GM23338 (cell line): ENCODE measurements around the gene CGNL1. TPM values are rescaled to one million over a fixed set of nuclear protein-coding genes. Genes with fewer than 3 reads are reported as not detected.

Experiments used
- ATAC-seq: fragments of 200-7000 bp; cut with Tn5 transposase; 3 replicates; pipeline ENCODE4 v1.9.1; 2020
- DNase-seq: peaks from one replicate; pipeline ENCODE4 v3.0.0-alpha.2; 2015; ENCODE audit warnings: low spot score
- H2AFZ ChIP-seq: fragments of 200-600 bp; sonication (generic); 2 replicates; pipeline ENCODE4 v1.8.0; 2016; ENCODE audit warnings: antibody characterized with exemption, mild to moderate bottlenecking, moderate library complexity
- H3F3A ChIP-seq: fragments of 200-600 bp; sonication (generic); replicated peaks from 2 replicates; pipeline ENCODE4 v1.8.0; 2017; ENCODE audit warnings: antibody characterized with exemption, mixed run types, low read depth
- H3K27ac ChIP-seq: fragments of 200-600 bp; sonication (generic); 2 replicates; pipeline ENCODE4 v1.6.1; 2016; ENCODE audit warnings: low read depth
- H3K27me3 ChIP-seq: fragments of 200-600 bp; sonication (generic); 2 replicates; pipeline ENCODE4 v1.8.0; 2016; ENCODE audit warnings: mild to moderate bottlenecking, mixed run types, moderate library complexity; ENCODE audit not compliant: insufficient read depth
- H3K36me3 ChIP-seq: fragments of 200-600 bp; sonication (generic); 2 replicates; pipeline ENCODE4 v1.8.0; 2016; ENCODE audit warnings: mild to moderate bottlenecking; ENCODE audit not compliant: insufficient read depth
- H3K4me1 ChIP-seq: fragments of 200-600 bp; sonication (generic); 2 replicates; pipeline ENCODE4 v1.8.0; 2016; ENCODE audit warnings: mild to moderate bottlenecking, moderate library complexity; ENCODE audit not compliant: insufficient read depth
- H3K4me2 ChIP-seq: fragments of 200-600 bp; sonication (generic); 2 replicates; pipeline ENCODE4 v1.7.1; 2017; ENCODE audit warnings: mixed run types
- H3K4me3 ChIP-seq: fragments of 200-600 bp; sonication (generic); 2 replicates; pipeline ENCODE4 v1.6.1; 2016; ENCODE audit warnings: mixed run types
- H3K79me2 ChIP-seq: fragments of 200-600 bp; sonication (generic); replicated peaks from 2 replicates; pipeline ENCODE4 v1.8.0; 2017; ENCODE audit warnings: mild to moderate bottlenecking; ENCODE audit not compliant: insufficient read depth
- H3K9me2 ChIP-seq: fragments of 200-600 bp; sonication (generic); 2 replicates; pipeline ENCODE4 v1.8.0; 2017; ENCODE audit not compliant: insufficient read depth
- H4K20me1 ChIP-seq: fragments of 200-600 bp; sonication (generic); replicated peaks from 2 replicates; pipeline ENCODE4 v1.8.0; 2017; ENCODE audit warnings: mild to moderate bottlenecking; ENCODE audit not compliant: insufficient read depth
- H3K27ac Mint-ChIP-seq: 2 replicates; pipeline ENCODE4 v1.8.0; 2020; ENCODE audit warnings: inconsistent platforms, mild to moderate bottlenecking, moderate library complexity, mixed read lengths
- H3K27me3 Mint-ChIP-seq: 3 replicates; pipeline ENCODE4 v1.8.0; 2022; ENCODE audit warnings: low read depth, mild to moderate bottlenecking, moderate library complexity, mixed read lengths, inconsistent platforms; ENCODE audit not compliant: insufficient read depth, poor library complexity
- H3K36me3 Mint-ChIP-seq: 3 replicates; pipeline ENCODE4 v1.8.0; 2021; ENCODE audit warnings: low read depth, mild to moderate bottlenecking, inconsistent platforms, moderate library complexity, mixed read lengths
- H3K4me1 Mint-ChIP-seq: 3 replicates; pipeline ENCODE4 v1.8.0; 2020; ENCODE audit warnings: mild to moderate bottlenecking, inconsistent platforms, mixed read lengths
- H3K4me3 Mint-ChIP-seq: 3 replicates; pipeline ENCODE4 v1.8.0; 2021; ENCODE audit warnings: moderate library complexity, mild to moderate bottlenecking, inconsistent platforms, mixed read lengths
- H3K9me3 Mint-ChIP-seq: 3 replicates; pipeline ENCODE4 v1.8.0; 2020; ENCODE audit warnings: moderate library complexity, mild to moderate bottlenecking, inconsistent platforms, mixed read lengths
- CTCF ChIP-seq, 2 experiments: fragments of 200-600 bp in 1 of 2; sonication (generic) in 1 of 2; conservative IDR thresholded peaks; 2 replicates each; pipeline versions ENCODE4 v1.5.1 to v1.6.1; 2016 to 2017; ENCODE audit warnings: antibody characterized with exemption in 2 of 2, low read depth in 2 of 2, mild to moderate bottlenecking in 2 of 2, moderate library complexity in 1 of 2
- ETS1 ChIP-seq: IDR thresholded peaks from 2 replicates; pipeline ENCODE4 v1.6.1; 2016; ENCODE audit warnings: antibody characterized with exemption
- EZH2phosphoT487 ChIP-seq: fragments of 200-600 bp; sonication (generic); IDR thresholded peaks from one replicate; pipeline ENCODE4 v1.8.1; 2018; ENCODE audit warnings: antibody characterized with exemption; ENCODE audit not compliant: unreplicated experiment
- POLR2AphosphoS5 ChIP-seq: IDR thresholded peaks from 2 replicates; pipeline ENCODE4 v1.6.1; 2016; ENCODE audit warnings: antibody characterized with exemption, low read depth
- REST ChIP-seq: IDR thresholded peaks from one replicate; pipeline ENCODE4 v1.6.1; 2018; ENCODE audit warnings: antibody characterized with exemption; ENCODE audit not compliant: unreplicated experiment
- STAT1 ChIP-seq: IDR thresholded peaks from one replicate; pipeline ENCODE4 v1.6.1; 2016; ENCODE audit warnings: antibody characterized with exemption; ENCODE audit not compliant: unreplicated experiment
- ZNF462 ChIP-seq: fragments of 250-450 bp; sonication (Bioruptor Pico); IDR thresholded peaks from 2 replicates; pipeline ENCODE4 v1.5.0; 2020; ENCODE audit warnings: mild to moderate bottlenecking, moderate library complexity
- polyA plus RNA-seq: library from polyadenylated mRNA; unstranded; fragments of >200 nt; fragmentation: Nextera tagmentation; extraction: Ambion mirVana; gene quantifications from 2 replicates; pipeline ENCODE4 v1.2.1, GENCODE V29; 2016
- total RNA-seq: library from RNA; depleted of rRNA; stranded (reverse); fragments of >200 nt; shearing (Covaris generic); gene quantifications from 2 replicates; pipeline ENCODE4 v1.2.3, GENCODE V29; 2014

The CGNL1 gene
- total and polyA plus RNA-seq, 2 experiments from 2014 or later, result 20.0 to 57.8 TPM

GRCh38 chr15:57335293-57335715 is 41.0 kb upstream of the CGNL1 start:
- no peaks in the 10 kb centered on the region for H3K79me2 ChIP-seq
- Mint-ChIP-seq H3K36me3 (no peaks in the 10 kb centered on the region), H3K4me1 (peaks cover 22% of the 10 kb centered on the region), H3K27me3 (peaks cover 12% of the 10 kb centered on the region), H3K27ac (no peak overlapping the region), H3K4me3 (no peak overlapping the region), H3K9me3 (no peaks in the 10 kb centered on the region)
- H3K9me2 ChIP-seq, result no peaks in the 10 kb centered on the region
- TF ChIP-seq STAT1 (no peak), CTCF (conservative IDR thresholded peaks at IDR 0.05; ENCODE audit: low read depth in 2 of 2) (no peak), REST (no peak), POLR2AphosphoS5 (no peak), ZNF462 (CRISPR knock-in tag) (no peak), EZH2phosphoT487 (no peak), ETS1 (no peak)
- H3F3A ChIP-seq, result no peaks in the 10 kb centered on the region
- H3K36me3 ChIP-seq, result no peaks in the 10 kb centered on the region
- no peaks in the 10 kb centered on the region for H3K27me3 ChIP-seq
- no peak overlapping the region for H3K4me2 ChIP-seq
- H3K27ac ChIP-seq, result no peak overlapping the region
- ATAC-seq (no peak), DNase-seq (no peak)
- H3K4me1 ChIP-seq, result no peaks in the 10 kb centered on the region
- no peak overlapping the region for H2AFZ ChIP-seq
- H3K4me3 ChIP-seq, result no peak overlapping the region
- no peaks in the 10 kb centered on the region for H4K20me1 ChIP-seq
